ENCODE results near the gene HSDL2. TPM values are rescaled to one million over a fixed set of nuclear protein-coding genes. Genes with fewer than 3 reads are reported as not detected.

Gene HSDL2
- total and polyA plus RNA-seq, 4 donors: 27.6 to 42.0 (median 34.0) TPM

- Histone ChIP-seq H3K9me3 (ENCODE audit: control insufficient read depth, low read length) (no peaks in the 10 kb centered on the region), H3K27ac (ENCODE audit: low read depth in 1 of 2, low read length in 2 of 2) (no peak overlapping the region), H3K36me3 (ENCODE audit: control insufficient read depth in 1 of 2, insufficient read depth in 2 of 2, low read length in 1 of 2) (peaks cover 0 to under 1% of the 10 kb centered on the region in 2 donors), H3K4me3 (ENCODE audit: low read length in 2 of 2) (no peak overlapping the region), H3K4me1 (ENCODE audit: control insufficient read depth in 1 of 2, insufficient read depth in 2 of 2, low read length in 2 of 2) (no peaks in the 10 kb centered on the region), H3K27me3 (ENCODE audit: control insufficient read depth in 1 of 2, insufficient read depth in 2 of 2, low read length in 1 of 2) (no peaks in the 10 kb centered on the region)
- intact Hi-C loops (cut with DNase I): no loop called here
- DNase-seq (no peak), ATAC-seq (ENCODE audit: low FRiP score) (no peak)
- WGBS, 2 donors: 73 to 89% methylated on average over 6 of the region's 6 CpGs
Observed at GRCh38 chr9:112396416-112396815, 16.5 kb downstream of the HSDL2 start.

GRCh38 chr9:112396872-112397271 lies 17.0 kb downstream of the HSDL2 start:
- no peak overlapping the region for H3K27ac ChIP-seq (ENCODE audit: low read depth in 1 of 2, low read length in 2 of 2)
- H3K9me3 ChIP-seq (ENCODE audit: control insufficient read depth, low read length): no peaks in the 10 kb centered on the region
- intact Hi-C loops (cut with DNase I): no loop called here
- DNase-seq (no peak), ATAC-seq (ENCODE audit: low FRiP score) (no peak)
- H3K36me3 ChIP-seq (ENCODE audit: control insufficient read depth in 1 of 2, insufficient read depth in 2 of 2, low read length in 1 of 2): peaks cover 0 to 2% of the 10 kb centered on the region in 2 donors
- H3K4me3 ChIP-seq (ENCODE audit: low read length in 2 of 2): no peak overlapping the region
- no peaks in the 10 kb centered on the region for H3K4me1 ChIP-seq (ENCODE audit: control insufficient read depth in 1 of 2, insufficient read depth in 2 of 2, low read length in 2 of 2)
- 95 to 96% methylated on average over 9 of the region's 9 CpGs for WGBS, 2 donors
- H3K27me3 ChIP-seq (ENCODE audit: control insufficient read depth in 1 of 2, insufficient read depth in 2 of 2, low read length in 1 of 2): no peaks in the 10 kb centered on the region

GRCh38 chr9:112401175-112401815 lies 21.4 kb downstream of the HSDL2 start:
- intact Hi-C loops (cut with DNase I): no loop called here
- 91 to 94% methylated on average over 6 of the region's 6 CpGs for WGBS, 2 donors
- Histone ChIP-seq H3K27me3 (ENCODE audit: control insufficient read depth in 1 of 2, insufficient read depth in 2 of 2, low read length in 1 of 2) (no peaks in the 10 kb centered on the region), H3K9me3 (ENCODE audit: control insufficient read depth, low read length) (no peaks in the 10 kb centered on the region), H3K27ac (ENCODE audit: low read depth in 1 of 2, low read length in 2 of 2) (no peak overlapping the region), H3K4me1 (ENCODE audit: control insufficient read depth in 1 of 2, insufficient read depth in 2 of 2, low read length in 2 of 2) (no peaks in the 10 kb centered on the region), H3K36me3 (ENCODE audit: control insufficient read depth in 1 of 2, insufficient read depth in 2 of 2, low read length in 1 of 2) (peaks cover 0 to 2% of the 10 kb centered on the region in 2 donors), H3K4me3 (ENCODE audit: low read length in 2 of 2) (no peak overlapping the region)
- DNase-seq (no peak), ATAC-seq (ENCODE audit: low FRiP score) (no peak)

- Histone ChIP-seq H3K27me3 (ENCODE audit: control insufficient read depth in 1 of 2, insufficient read depth in 2 of 2, low read length in 1 of 2) (no peaks in the 10 kb centered on the region), H3K9me3 (ENCODE audit: control insufficient read depth, low read length) (no peaks in the 10 kb centered on the region), H3K4me1 (ENCODE audit: control insufficient read depth in 1 of 2, insufficient read depth in 2 of 2, low read length in 2 of 2) (no peaks in the 10 kb centered on the region), H3K4me3 (ENCODE audit: low read length in 2 of 2) (no peak overlapping the region), H3K36me3 (ENCODE audit: control insufficient read depth in 1 of 2, insufficient read depth in 2 of 2, low read length in 1 of 2) (peaks cover 3 to 6% of the 10 kb centered on the region in 2 donors), H3K27ac (ENCODE audit: low read depth in 1 of 2, low read length in 2 of 2) (no peak overlapping the region)
- intact Hi-C loops (cut with DNase I): no loop called here
- ATAC-seq (ENCODE audit: low FRiP score) (no peak), DNase-seq (no peak)
- 82 to 83% methylated on average over 4 of the region's 4 CpGs for WGBS, 2 donors
Observed at GRCh38 chr9:112403614-112404201, 23.8 kb downstream of the HSDL2 start.

- no peaks in the 10 kb centered on the region for H3K9me3 ChIP-seq (ENCODE audit: control insufficient read depth, low read length)
- peaks cover 3 to 6% of the 10 kb centered on the region in 2 donors for H3K36me3 ChIP-seq (ENCODE audit: control insufficient read depth in 1 of 2, insufficient read depth in 2 of 2, low read length in 1 of 2)
- DNase-seq (no peak), ATAC-seq (ENCODE audit: low FRiP score) (no peak)
- intact Hi-C loops (cut with DNase I): no loop called here
- H3K4me3 ChIP-seq (ENCODE audit: low read length in 2 of 2): no peak overlapping the region
- no peaks in the 10 kb centered on the region for H3K4me1 ChIP-seq (ENCODE audit: control insufficient read depth in 1 of 2, insufficient read depth in 2 of 2, low read length in 2 of 2)
- H3K27ac ChIP-seq (ENCODE audit: low read depth in 1 of 2, low read length in 2 of 2): no peak overlapping the region
- 41 to 42% methylated on average over 3 of the region's 3 CpGs for WGBS, 2 donors
- H3K27me3 ChIP-seq (ENCODE audit: control insufficient read depth in 1 of 2, insufficient read depth in 2 of 2, low read length in 1 of 2): no peaks in the 10 kb centered on the region
Observed at GRCh38 chr9:112404508-112404932, 24.6 kb downstream of the HSDL2 start.

- WGBS, 2 donors: 85 to 94% methylated on average over 3 of the region's 3 CpGs
- ATAC-seq (ENCODE audit: low FRiP score): no peak
- intact Hi-C loops (cut with DNase I): no loop called here
Observed at GRCh38 chr9:112408275-112408674, 28.4 kb downstream of the HSDL2 start.

GRCh38 chr9:112408819-112409218 lies 28.9 kb downstream of the HSDL2 start:
- intact Hi-C loops (cut with DNase I): no loop called here
- Histone ChIP-seq H3K36me3 (ENCODE audit: control insufficient read depth in 1 of 2, insufficient read depth in 2 of 2, low read length in 1 of 2) (peaks cover 3 to 4% of the 10 kb centered on the region in 2 donors), H3K9me3 (ENCODE audit: control insufficient read depth, low read length) (no peaks in the 10 kb centered on the region), H3K27me3 (ENCODE audit: control insufficient read depth in 1 of 2, insufficient read depth in 2 of 2, low read length in 1 of 2) (no peaks in the 10 kb centered on the region), H3K4me1 (ENCODE audit: control insufficient read depth in 1 of 2, insufficient read depth in 2 of 2, low read length in 2 of 2) (peaks cover 0 to 2% of the 10 kb centered on the region in 2 donors), H3K4me3 (ENCODE audit: low read length in 2 of 2) (no peak overlapping the region), H3K27ac (ENCODE audit: low read depth in 1 of 2, low read length in 2 of 2) (no peak overlapping the region)
- ATAC-seq (ENCODE audit: low FRiP score) (no peak), DNase-seq (no peak)
- WGBS, 2 donors: 79 to 96% methylated on average over 4 of the region's 4 CpGs

More at GRCh38 chr9:112408275-112408674, 28.4 kb downstream of the HSDL2 start:
- no peak for DNase-seq
- Histone ChIP-seq H3K36me3 (ENCODE audit: control insufficient read depth in 1 of 2, insufficient read depth in 2 of 2, low read length in 1 of 2) (peaks cover 3 to 4% of the 10 kb centered on the region in 2 donors), H3K27me3 (ENCODE audit: control insufficient read depth in 1 of 2, insufficient read depth in 2 of 2, low read length in 1 of 2) (no peaks in the 10 kb centered on the region), H3K27ac (ENCODE audit: low read depth in 1 of 2, low read length in 2 of 2) (no peak overlapping the region), H3K9me3 (ENCODE audit: control insufficient read depth, low read length) (no peaks in the 10 kb centered on the region), H3K4me3 (ENCODE audit: low read length in 2 of 2) (no peak overlapping the region), H3K4me1 (ENCODE audit: control insufficient read depth in 1 of 2, insufficient read depth in 2 of 2, low read length in 2 of 2) (peaks cover 0 to 2% of the 10 kb centered on the region in 2 donors)

- no peak overlapping the region for H3K27ac ChIP-seq (ENCODE audit: low read depth in 1 of 2, low read length in 2 of 2)
- H3K36me3 ChIP-seq (ENCODE audit: control insufficient read depth in 1 of 2, insufficient read depth in 2 of 2, low read length in 1 of 2): peaks cover 3 to 4% of the 10 kb centered on the region in 2 donors
- H3K27me3 ChIP-seq (ENCODE audit: control insufficient read depth in 1 of 2, insufficient read depth in 2 of 2, low read length in 1 of 2): no peaks in the 10 kb centered on the region
- H3K4me1 ChIP-seq (ENCODE audit: control insufficient read depth in 1 of 2, insufficient read depth in 2 of 2, low read length in 2 of 2): peaks cover 0 to 2% of the 10 kb centered on the region in 2 donors
- DNase-seq: no peak
- no peak overlapping the region for H3K4me3 ChIP-seq (ENCODE audit: low read length in 2 of 2)
- 80 to 88% methylated on average over 4 of the region's 4 CpGs for WGBS, 2 donors
- ATAC-seq (ENCODE audit: low FRiP score): no peak
- H3K9me3 ChIP-seq (ENCODE audit: control insufficient read depth, low read length): no peaks in the 10 kb centered on the region
- intact Hi-C loops (cut with DNase I): no loop called here
Observed at GRCh38 chr9:112409758-112410157, 29.9 kb downstream of the HSDL2 start.

GRCh38 chr9:112411626-112412027 lies 31.7 kb downstream of the HSDL2 start:
- no peaks in the 10 kb centered on the region for H3K9me3 ChIP-seq (ENCODE audit: control insufficient read depth, low read length)
- H3K27ac ChIP-seq (ENCODE audit: low read depth in 1 of 2, low read length in 2 of 2): peak overlapping the region in 1 of 2 donors; percentile 44
- DNase-seq (no peak), ATAC-seq (ENCODE audit: low FRiP score) (no peak)
- WGBS, 2 donors: 9 to 14% methylated on average over 1 of the region's 1 CpG
- no peak overlapping the region for H3K4me3 ChIP-seq (ENCODE audit: low read length in 2 of 2)
- H3K4me1 ChIP-seq (ENCODE audit: control insufficient read depth in 1 of 2, insufficient read depth in 2 of 2, low read length in 2 of 2): peaks cover 0 to 2% of the 10 kb centered on the region in 2 donors
- H3K36me3 ChIP-seq (ENCODE audit: control insufficient read depth in 1 of 2, insufficient read depth in 2 of 2, low read length in 1 of 2): peaks cover 3 to 4% of the 10 kb centered on the region in 2 donors
- intact Hi-C loops (cut with DNase I): no loop called here
- no peaks in the 10 kb centered on the region for H3K27me3 ChIP-seq (ENCODE audit: control insufficient read depth in 1 of 2, insufficient read depth in 2 of 2, low read length in 1 of 2)

Data from aorta (tissue), 5 donors.